ENCODE data around the gene EFCAB5. TPM values are rescaled to one million over a fixed set of nuclear protein-coding genes. Genes with fewer than 3 reads are reported as not detected.
"Not testable (repeated sequence)": the region's sequence is repeated elsewhere in the genome, so short reads cannot be mapped to it uniquely, and the experiment has no call there.

EFCAB5 gene
- total RNA-seq, 2 donors from 2014 or later, result not detected

DNA sequence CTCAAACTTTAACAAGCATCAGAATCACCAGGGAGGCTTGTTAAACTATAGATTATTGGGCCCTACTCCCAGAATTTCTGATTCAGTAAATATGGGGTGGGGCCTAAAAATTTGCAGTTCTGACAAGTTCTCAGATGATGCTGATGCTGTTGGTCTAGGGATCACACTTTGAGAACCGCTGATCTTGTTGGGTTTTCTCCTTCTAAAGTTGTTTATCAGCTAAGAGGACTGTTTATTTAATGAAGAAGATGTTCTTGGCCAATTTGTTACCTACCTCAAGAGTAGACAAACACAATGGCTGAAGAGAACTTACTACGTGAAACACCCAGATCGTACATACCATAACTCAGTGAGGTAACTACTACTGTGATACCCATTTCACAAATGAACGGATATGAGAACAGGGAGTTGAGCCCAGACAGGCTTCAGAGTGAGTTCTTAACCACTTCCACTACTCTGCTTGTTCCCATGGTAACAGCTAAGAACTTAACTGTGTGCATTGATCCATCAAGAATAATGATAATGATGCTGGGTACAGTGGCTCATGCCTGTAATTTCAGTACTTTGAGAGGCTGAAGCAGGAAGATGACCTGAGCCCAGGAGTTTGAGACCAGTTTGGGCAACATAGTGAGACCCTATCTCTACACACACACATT, 89.9 kb downstream of the EFCAB5 start:
- Mint-ChIP-seq H3K36me3 (ENCODE audit: low read depth) (no peaks in the 10 kb centered on the region), H3K27me3 (ENCODE audit: insufficient read depth) (no peaks in the 10 kb centered on the region), H3K27ac (no peak overlapping the region), H3K9me3 (peaks cover 2% of the 10 kb centered on the region), H3K4me1 (no peaks in the 10 kb centered on the region), H3K4me3 (no peak overlapping the region)
- Histone ChIP-seq H3K27ac (ENCODE audit: low read depth, low read length) (no peak overlapping the region), H3K36me3 (ENCODE audit: control insufficient read depth, insufficient read depth, low read length) (no peaks in the 10 kb centered on the region), H3K27me3 (ENCODE audit: control insufficient read depth, insufficient read depth, low read length, poor library complexity, severe bottlenecking) (no peaks in the 10 kb centered on the region), H3K4me3 (ENCODE audit: low read length) (no peak overlapping the region), H3K4me1 (ENCODE audit: control insufficient read depth, insufficient read depth, low read length) (no peaks in the 10 kb centered on the region), H3K9ac (ENCODE audit: extremely low read depth, low read length, poor library complexity, severe bottlenecking) (no peak overlapping the region), H3K9me3 (ENCODE audit: control insufficient read depth, low read length) (no peaks in the 10 kb centered on the region)
- 88 to 91% methylated on average over 2 to 4 of the region's 4 CpGs for WGBS, 2 experiments (ENCODE audit: insufficient coverage in 1 of 2, insufficient read length in 1 of 2)
- TF ChIP-seq CTCF (conservative IDR thresholded peaks at IDR 0.05), result no peak
- DNase-seq, result no peak

- Mint-ChIP-seq H3K9me3 (no peaks in the 10 kb centered on the region), H3K36me3 (ENCODE audit: low read depth) (no peaks in the 10 kb centered on the region), H3K27ac (no peak overlapping the region), H3K4me1 (no peaks in the 10 kb centered on the region), H3K27me3 (ENCODE audit: insufficient read depth) (no peaks in the 10 kb centered on the region), H3K4me3 (no peak overlapping the region)
- no peaks in the 10 kb centered on the region for H3K4me1 ChIP-seq (ENCODE audit: control insufficient read depth, insufficient read depth, low read length)
- WGBS, 2 experiments (ENCODE audit: insufficient coverage in 1 of 2, insufficient read length in 1 of 2), result 83 to 90% methylated on average over 1 to 2 of the region's 2 CpGs
- no peak for TF ChIP-seq CTCF (conservative IDR thresholded peaks at IDR 0.05)
- H3K9ac ChIP-seq (ENCODE audit: extremely low read depth, low read length, poor library complexity, severe bottlenecking), result no peak overlapping the region
- H3K27me3 ChIP-seq (ENCODE audit: control insufficient read depth, insufficient read depth, low read length, poor library complexity, severe bottlenecking), result no peaks in the 10 kb centered on the region
- no peaks in the 10 kb centered on the region for H3K36me3 ChIP-seq (ENCODE audit: control insufficient read depth, insufficient read depth, low read length)
- no peak overlapping the region for H3K27ac ChIP-seq (ENCODE audit: low read depth, low read length)
- H3K9me3 ChIP-seq (ENCODE audit: control insufficient read depth, low read length), result no peaks in the 10 kb centered on the region
- DNase-seq, result no peak
- no peak overlapping the region for H3K4me3 ChIP-seq (ENCODE audit: low read length)
Observed at GRCh38 chr17:30035369-30035768, 93.9 kb downstream of the EFCAB5 start.

- H3K9me3 ChIP-seq (ENCODE audit: control insufficient read depth, low read length), result peaks cover 14% of the 10 kb centered on the region
- 73 to 94% methylated on average over 3 to 5 of the region's 5 CpGs for WGBS, 2 experiments (ENCODE audit: insufficient coverage in 1 of 2, insufficient read length in 1 of 2)
- not testable (repeated sequence) for DNase-seq; H3K4me3 Mint-ChIP-seq; H3K4me1 Mint-ChIP-seq; H3K4me1 ChIP-seq (ENCODE audit: control insufficient read depth, insufficient read depth, low read length); H3K36me3 ChIP-seq (ENCODE audit: control insufficient read depth, insufficient read depth, low read length); H3K36me3 Mint-ChIP-seq (ENCODE audit: low read depth); H3K27me3 Mint-ChIP-seq (ENCODE audit: insufficient read depth); H3K27me3 ChIP-seq (ENCODE audit: control insufficient read depth, insufficient read depth, low read length, poor library complexity, severe bottlenecking); H3K9ac ChIP-seq (ENCODE audit: extremely low read depth, low read length, poor library complexity, severe bottlenecking); H3K27ac Mint-ChIP-seq; H3K27ac ChIP-seq (ENCODE audit: low read depth, low read length); H3K9me3 Mint-ChIP-seq
- H3K4me3 ChIP-seq (ENCODE audit: low read length), result peak overlapping the region; percentile 59
Observed at GRCh38 chr17:30040719-30041518, 99.5 kb downstream of the EFCAB5 start.
